Astrocyte (in vitro differentiated cells and primary cell): ENCODE results near the gene SMG1. TPM values are rescaled to one million over a fixed set of nuclear protein-coding genes. Genes with fewer than 3 reads are reported as not detected.

Experiments
- DNase-seq: peaks from one replicate; pipeline ENCODE4 v3.0.0-alpha.2; 2010; ENCODE audit warnings: low read depth
- FAIRE-seq: peaks from 2 replicates; lab custom pipeline; 2011; peaks lifted over from hg19 to GRCh38; lab: Jason Lieb, UNC
- H2AFZ ChIP-seq: 2 replicates; pipeline ENCODE4 v1.6.0; 2012; ENCODE audit warnings: low read depth, low read length, inconsistent platforms
- H3K27ac ChIP-seq: 2 replicates; pipeline ENCODE4 v1.5.1; 2011; ENCODE audit warnings: low read depth, low read length, inconsistent platforms
- H3K27me3 ChIP-seq: 2 replicates; pipeline ENCODE4 v1.6.0; 2011; ENCODE audit warnings: low read length, inconsistent platforms; ENCODE audit not compliant: insufficient read depth
- H3K36me3 ChIP-seq: 2 replicates; pipeline ENCODE4 v1.5.1; 2011; ENCODE audit warnings: low read length, inconsistent platforms; ENCODE audit not compliant: insufficient read depth
- H3K4me1 ChIP-seq: 2 replicates; pipeline ENCODE4 v1.5.1; 2011; ENCODE audit warnings: low read length, inconsistent platforms; ENCODE audit not compliant: insufficient read depth
- H3K4me2 ChIP-seq: 2 replicates; pipeline ENCODE4 v1.6.0; 2012; ENCODE audit warnings: low read length, inconsistent platforms
- H3K4me3 ChIP-seq: 2 replicates; pipeline ENCODE4 v1.5.1; 2011; ENCODE audit warnings: low read depth, mild to moderate bottlenecking, low read length, inconsistent platforms; ENCODE audit not compliant: insufficient read depth
- H3K79me2 ChIP-seq: 2 replicates; pipeline ENCODE4 v1.6.0; 2012; ENCODE audit warnings: mild to moderate bottlenecking, low read length, inconsistent platforms; ENCODE audit not compliant: insufficient read depth
- H3K9ac ChIP-seq: 2 replicates; pipeline ENCODE4 v1.6.0; 2012; ENCODE audit warnings: mild to moderate bottlenecking, low read length, inconsistent platforms
- H3K9me3 ChIP-seq: 2 replicates; pipeline ENCODE4 v1.5.1; 2012; ENCODE audit warnings: low read depth, mild to moderate bottlenecking, low read length, inconsistent platforms; ENCODE audit not compliant: insufficient read depth
- H4K20me1 ChIP-seq: 2 replicates; pipeline ENCODE4 v1.6.0; 2012; ENCODE audit warnings: low read length, inconsistent platforms; ENCODE audit not compliant: insufficient read depth
- H3K27ac Mint-ChIP-seq: one replicate; pipeline ENCODE4 v1.8.0; 2021; ENCODE audit warnings: mild to moderate bottlenecking, mixed read lengths; ENCODE audit not compliant: unreplicated experiment
- H3K27me3 Mint-ChIP-seq: one replicate; pipeline ENCODE4 v1.8.0; 2021; ENCODE audit warnings: low read depth, mixed read lengths; ENCODE audit not compliant: unreplicated experiment
- H3K36me3 Mint-ChIP-seq: one replicate; pipeline ENCODE4 v1.8.0; 2021; ENCODE audit warnings: low read depth, mixed read lengths; ENCODE audit not compliant: unreplicated experiment
- H3K4me1 Mint-ChIP-seq: one replicate; pipeline ENCODE4 v1.8.0; 2021; ENCODE audit warnings: low read depth, mixed read lengths; ENCODE audit not compliant: unreplicated experiment
- H3K4me3 Mint-ChIP-seq: one replicate; pipeline ENCODE4 v1.8.0; 2021; ENCODE audit warnings: mild to moderate bottlenecking, moderate library complexity, mixed read lengths; ENCODE audit not compliant: unreplicated experiment
- H3K9me3 Mint-ChIP-seq: one replicate; pipeline ENCODE4 v1.8.0; 2021; ENCODE audit warnings: mild to moderate bottlenecking, mixed read lengths; ENCODE audit not compliant: unreplicated experiment
- EZH2 ChIP-seq: IDR thresholded peaks from 2 replicates; pipeline ENCODE4 v1.6.1; 2012; ENCODE audit warnings: mild to moderate bottlenecking, low read length, inconsistent platforms; ENCODE audit not compliant: insufficient read depth
- total RNA-seq: library from RNA; stranded (reverse); gene quantifications from 2 replicates; pipeline ENCODE4 v1.2.1, GENCODE V29; 2021
- TF ChIP-seq, protein P1 (sequence below): IDR thresholded peaks from 2 replicates; pipeline ENCODE4 v1.5.1; 2011; ENCODE audit warnings: low read depth, mild to moderate bottlenecking, inconsistent platforms, low read length, moderate library complexity; ENCODE audit not compliant: insufficient read depth

The SMG1 gene
- total RNA-seq, 1 donor from 2014 or later, result 97.4 TPM

DNA sequence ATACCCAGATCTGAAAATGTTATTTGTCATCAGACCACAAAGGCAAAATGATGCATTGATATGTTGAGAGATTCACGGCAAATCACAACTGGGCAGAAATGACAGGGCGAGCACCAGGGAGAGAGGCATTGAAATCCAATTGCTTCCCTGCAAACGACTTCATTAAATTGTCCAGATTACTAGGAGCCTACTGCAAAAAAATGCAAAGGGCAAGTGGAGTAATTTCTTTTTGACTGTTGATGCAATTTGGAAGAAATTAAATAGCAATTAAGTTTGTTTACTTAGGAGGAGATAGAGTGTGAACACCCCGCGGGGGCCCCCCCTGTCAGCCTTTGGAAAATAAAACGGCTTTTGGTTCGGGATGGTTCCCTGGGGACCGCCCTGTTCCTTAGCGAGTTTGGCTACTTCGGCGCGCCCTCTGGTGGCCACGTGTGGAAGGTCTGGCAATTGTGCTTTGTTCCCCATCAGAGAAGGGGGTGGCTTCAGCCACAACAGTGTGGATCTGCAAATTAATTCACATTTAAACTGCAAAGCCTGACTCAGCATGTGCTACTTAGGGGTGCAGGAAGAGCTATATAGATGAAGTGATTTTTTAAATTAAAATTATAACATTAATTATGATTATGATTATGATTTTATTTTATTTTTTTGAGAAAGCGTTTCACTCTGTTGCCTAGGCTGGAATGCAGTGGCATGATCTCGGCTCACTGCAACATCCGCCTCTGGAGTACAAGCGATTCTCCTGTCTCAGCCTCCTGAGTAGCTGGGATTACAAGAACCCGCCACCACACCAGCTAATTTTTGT is 43.0 kb upstream of the SMG1 start:
- no peaks in the 10 kb centered on the region for H3K79me2 ChIP-seq
- FAIRE-seq, result no peak
- H3K27me3 ChIP-seq, result no peaks in the 10 kb centered on the region
- TF ChIP-seq, protein P1, sequence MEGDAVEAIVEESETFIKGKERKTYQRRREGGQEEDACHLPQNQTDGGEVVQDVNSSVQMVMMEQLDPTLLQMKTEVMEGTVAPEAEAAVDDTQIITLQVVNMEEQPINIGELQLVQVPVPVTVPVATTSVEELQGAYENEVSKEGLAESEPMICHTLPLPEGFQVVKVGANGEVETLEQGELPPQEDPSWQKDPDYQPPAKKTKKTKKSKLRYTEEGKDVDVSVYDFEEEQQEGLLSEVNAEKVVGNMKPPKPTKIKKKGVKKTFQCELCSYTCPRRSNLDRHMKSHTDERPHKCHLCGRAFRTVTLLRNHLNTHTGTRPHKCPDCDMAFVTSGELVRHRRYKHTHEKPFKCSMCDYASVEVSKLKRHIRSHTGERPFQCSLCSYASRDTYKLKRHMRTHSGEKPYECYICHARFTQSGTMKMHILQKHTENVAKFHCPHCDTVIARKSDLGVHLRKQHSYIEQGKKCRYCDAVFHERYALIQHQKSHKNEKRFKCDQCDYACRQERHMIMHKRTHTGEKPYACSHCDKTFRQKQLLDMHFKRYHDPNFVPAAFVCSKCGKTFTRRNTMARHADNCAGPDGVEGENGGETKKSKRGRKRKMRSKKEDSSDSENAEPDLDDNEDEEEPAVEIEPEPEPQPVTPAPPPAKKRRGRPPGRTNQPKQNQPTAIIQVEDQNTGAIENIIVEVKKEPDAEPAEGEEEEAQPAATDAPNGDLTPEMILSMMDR, result peak; percentile 87
- no peak for TF ChIP-seq EZH2
- peaks cover 5% of the 10 kb centered on the region for H3K4me1 ChIP-seq
- no peaks in the 10 kb centered on the region for H4K20me1 ChIP-seq
- Mint-ChIP-seq H3K4me3 (peak overlapping the region; percentile 42), H3K27me3 (peaks cover 2% of the 10 kb centered on the region), H3K27ac (no peak overlapping the region), H3K36me3 (no peaks in the 10 kb centered on the region), H3K4me1 (no peaks in the 10 kb centered on the region), H3K9me3 (no peaks in the 10 kb centered on the region)
- H3K9ac ChIP-seq, result peak overlapping the region; percentile 17
- H3K36me3 ChIP-seq, result no peaks in the 10 kb centered on the region
- H3K4me2 ChIP-seq, result peak overlapping the region; percentile 82
- H3K9me3 ChIP-seq, result no peaks in the 10 kb centered on the region
- no peak overlapping the region for H3K27ac ChIP-seq
- peak; percentile 22 for DNase-seq
- peak overlapping the region; percentile 32 for H3K4me3 ChIP-seq
- H2AFZ ChIP-seq, result peak overlapping the region; percentile 27

DNA sequence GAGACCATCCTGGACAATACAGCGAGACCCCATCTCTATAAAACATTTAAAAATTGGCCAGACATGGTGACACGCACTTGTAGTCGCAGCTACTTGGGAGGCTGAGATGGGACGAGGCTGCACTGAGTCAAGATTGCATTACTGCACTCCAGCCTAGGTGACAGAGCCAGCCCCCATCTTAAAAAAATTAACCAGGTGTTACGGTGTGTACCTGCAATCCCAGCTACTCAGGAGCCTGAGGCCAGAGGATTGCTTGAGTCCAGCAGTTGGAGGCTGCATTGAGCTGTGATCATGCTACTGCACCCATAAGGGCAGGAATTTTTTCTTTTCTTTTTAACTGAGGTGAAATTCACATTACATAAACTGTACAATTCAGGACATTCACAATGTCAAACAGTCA is 40.6 kb upstream of the SMG1 start:
- no peak for FAIRE-seq
- H3K27ac Mint-ChIP-seq, result no peak overlapping the region

More for the DNA sequence above, 40.6 kb upstream of the SMG1 start:
- no peak for DNase-seq
- no peaks in the 10 kb centered on the region for H4K20me1 ChIP-seq
- H3K27me3 Mint-ChIP-seq, result peaks cover 3% of the 10 kb centered on the region
- no peak for TF ChIP-seq EZH2
- TF ChIP-seq, protein P1, result no peak
- H3K36me3 Mint-ChIP-seq, result peaks cover 2% of the 10 kb centered on the region
- peaks cover 5% of the 10 kb centered on the region for H3K4me1 ChIP-seq
- no peak overlapping the region for H3K4me3 Mint-ChIP-seq
- no peak overlapping the region for H3K9ac ChIP-seq
- H2AFZ ChIP-seq, result no peak overlapping the region
- H3K4me3 ChIP-seq, result no peak overlapping the region
- H3K4me1 Mint-ChIP-seq, result no peaks in the 10 kb centered on the region
- no peak overlapping the region for H3K4me2 ChIP-seq
- H3K36me3 ChIP-seq, result no peaks in the 10 kb centered on the region
- no peaks in the 10 kb centered on the region for H3K9me3 ChIP-seq
- H3K9me3 Mint-ChIP-seq, result no peaks in the 10 kb centered on the region
- H3K27me3 ChIP-seq, result no peaks in the 10 kb centered on the region
- no peaks in the 10 kb centered on the region for H3K79me2 ChIP-seq
- no peak overlapping the region for H3K27ac ChIP-seq
